Adrenal gland (tissue), 5 donors: ENCODE results near the gene RASA2.

Experiments
- CTCF ChIP-seq, 6 experiments: fragments of 450-650 bp in 4 of 6; fragments of 200-600 bp in 2 of 6; sonication (generic) in 1 of 6; IDR thresholded peaks; 1 replicate in 5 of 6; 2 replicates in 1 of 6; pipeline versions ENCODE4 v1.5.1 to v1.8.0; 2016 to 2021; ENCODE audit warnings: antibody characterized with exemption in 6 of 6, mild to moderate bottlenecking in 2 of 6, moderate library complexity in 1 of 6
- POLR2A ChIP-seq, 2 donors: fragments of 450-650 bp; IDR thresholded peaks; one replicate each; pipeline ENCODE4 v1.6.1; 2017; ENCODE audit warnings: antibody characterized with exemption in 2 of 2, mild to moderate bottlenecking in 2 of 2, moderate library complexity in 1 of 2
- donor health status: DM: no; HTN: no; CAD: no.

GRCh38 chr3:141466633-141467169 lies 20.1 kb upstream of the RASA2 start:
- no peak for TF ChIP-seq CTCF (IDR thresholded peaks at IDR 0.05)
- no peak for TF ChIP-seq POLR2A (IDR thresholded peaks at IDR 0.05)
